ENCODE results near the gene PPP2R2C.

DNA sequence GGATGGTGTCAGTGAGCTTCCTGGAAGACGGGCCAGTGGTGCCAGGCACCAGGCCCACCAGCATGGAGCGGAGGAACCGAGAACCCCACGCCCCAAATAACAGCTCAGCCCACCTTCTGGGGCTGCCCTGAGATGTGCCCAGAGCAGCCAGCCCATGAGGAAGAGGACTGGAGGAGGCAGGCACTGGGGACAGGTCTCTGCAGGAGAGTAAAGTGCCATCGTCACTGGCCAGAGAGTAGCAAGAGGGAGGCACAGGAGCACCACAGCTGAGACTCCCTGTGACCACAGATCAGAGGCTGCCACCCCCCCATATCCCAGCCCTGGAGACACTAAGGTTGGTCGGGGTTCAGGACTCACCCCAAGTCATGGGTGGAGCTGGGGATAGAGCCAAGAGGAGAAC is 63.0 kb downstream of the PPP2R2C start:
- TF ChIP-seq, protein P1, sequence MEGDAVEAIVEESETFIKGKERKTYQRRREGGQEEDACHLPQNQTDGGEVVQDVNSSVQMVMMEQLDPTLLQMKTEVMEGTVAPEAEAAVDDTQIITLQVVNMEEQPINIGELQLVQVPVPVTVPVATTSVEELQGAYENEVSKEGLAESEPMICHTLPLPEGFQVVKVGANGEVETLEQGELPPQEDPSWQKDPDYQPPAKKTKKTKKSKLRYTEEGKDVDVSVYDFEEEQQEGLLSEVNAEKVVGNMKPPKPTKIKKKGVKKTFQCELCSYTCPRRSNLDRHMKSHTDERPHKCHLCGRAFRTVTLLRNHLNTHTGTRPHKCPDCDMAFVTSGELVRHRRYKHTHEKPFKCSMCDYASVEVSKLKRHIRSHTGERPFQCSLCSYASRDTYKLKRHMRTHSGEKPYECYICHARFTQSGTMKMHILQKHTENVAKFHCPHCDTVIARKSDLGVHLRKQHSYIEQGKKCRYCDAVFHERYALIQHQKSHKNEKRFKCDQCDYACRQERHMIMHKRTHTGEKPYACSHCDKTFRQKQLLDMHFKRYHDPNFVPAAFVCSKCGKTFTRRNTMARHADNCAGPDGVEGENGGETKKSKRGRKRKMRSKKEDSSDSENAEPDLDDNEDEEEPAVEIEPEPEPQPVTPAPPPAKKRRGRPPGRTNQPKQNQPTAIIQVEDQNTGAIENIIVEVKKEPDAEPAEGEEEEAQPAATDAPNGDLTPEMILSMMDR (conservative IDR thresholded peaks at IDR 0.05; ENCODE audit: low read length), result no peak
- no peak for TF ChIP-seq EZH2phosphoT487 (IDR thresholded peaks at IDR 0.05; ENCODE audit: borderline replicate concordance)
